Astrocyte (in vitro differentiated cells and primary cell): ENCODE measurements around the gene ARHGAP26. TPM values are rescaled to one million over a fixed set of nuclear protein-coding genes. Genes with fewer than 3 reads are reported as not detected.

ENCODE experiments used
- DNase-seq: peaks from one replicate; pipeline ENCODE4 v3.0.0-alpha.2; 2010; ENCODE audit warnings: low read depth
- FAIRE-seq: peaks from 2 replicates; lab custom pipeline; 2011; peaks lifted over from hg19 to GRCh38; lab: Jason Lieb, UNC
- H2AFZ ChIP-seq: 2 replicates; pipeline ENCODE4 v1.6.0; 2012; ENCODE audit warnings: low read depth, low read length, inconsistent platforms
- H3K27ac ChIP-seq: 2 replicates; pipeline ENCODE4 v1.5.1; 2011; ENCODE audit warnings: low read depth, low read length, inconsistent platforms
- H3K27me3 ChIP-seq: 2 replicates; pipeline ENCODE4 v1.6.0; 2011; ENCODE audit warnings: low read length, inconsistent platforms; ENCODE audit not compliant: insufficient read depth
- H3K36me3 ChIP-seq: 2 replicates; pipeline ENCODE4 v1.5.1; 2011; ENCODE audit warnings: low read length, inconsistent platforms; ENCODE audit not compliant: insufficient read depth
- H3K4me1 ChIP-seq: 2 replicates; pipeline ENCODE4 v1.5.1; 2011; ENCODE audit warnings: low read length, inconsistent platforms; ENCODE audit not compliant: insufficient read depth
- H3K4me2 ChIP-seq: 2 replicates; pipeline ENCODE4 v1.6.0; 2012; ENCODE audit warnings: low read length, inconsistent platforms
- H3K4me3 ChIP-seq: 2 replicates; pipeline ENCODE4 v1.5.1; 2011; ENCODE audit warnings: low read depth, mild to moderate bottlenecking, low read length, inconsistent platforms; ENCODE audit not compliant: insufficient read depth
- H3K79me2 ChIP-seq: 2 replicates; pipeline ENCODE4 v1.6.0; 2012; ENCODE audit warnings: mild to moderate bottlenecking, low read length, inconsistent platforms; ENCODE audit not compliant: insufficient read depth
- H3K9ac ChIP-seq: 2 replicates; pipeline ENCODE4 v1.6.0; 2012; ENCODE audit warnings: mild to moderate bottlenecking, low read length, inconsistent platforms
- H3K9me3 ChIP-seq: 2 replicates; pipeline ENCODE4 v1.5.1; 2012; ENCODE audit warnings: low read depth, mild to moderate bottlenecking, low read length, inconsistent platforms; ENCODE audit not compliant: insufficient read depth
- H4K20me1 ChIP-seq: 2 replicates; pipeline ENCODE4 v1.6.0; 2012; ENCODE audit warnings: low read length, inconsistent platforms; ENCODE audit not compliant: insufficient read depth
- H3K27ac Mint-ChIP-seq: one replicate; pipeline ENCODE4 v1.8.0; 2021; ENCODE audit warnings: mild to moderate bottlenecking, mixed read lengths; ENCODE audit not compliant: unreplicated experiment
- H3K27me3 Mint-ChIP-seq: one replicate; pipeline ENCODE4 v1.8.0; 2021; ENCODE audit warnings: low read depth, mixed read lengths; ENCODE audit not compliant: unreplicated experiment
- H3K36me3 Mint-ChIP-seq: one replicate; pipeline ENCODE4 v1.8.0; 2021; ENCODE audit warnings: low read depth, mixed read lengths; ENCODE audit not compliant: unreplicated experiment
- H3K4me1 Mint-ChIP-seq: one replicate; pipeline ENCODE4 v1.8.0; 2021; ENCODE audit warnings: low read depth, mixed read lengths; ENCODE audit not compliant: unreplicated experiment
- H3K4me3 Mint-ChIP-seq: one replicate; pipeline ENCODE4 v1.8.0; 2021; ENCODE audit warnings: mild to moderate bottlenecking, moderate library complexity, mixed read lengths; ENCODE audit not compliant: unreplicated experiment
- H3K9me3 Mint-ChIP-seq: one replicate; pipeline ENCODE4 v1.8.0; 2021; ENCODE audit warnings: mild to moderate bottlenecking, mixed read lengths; ENCODE audit not compliant: unreplicated experiment
- EZH2 ChIP-seq: IDR thresholded peaks from 2 replicates; pipeline ENCODE4 v1.6.1; 2012; ENCODE audit warnings: mild to moderate bottlenecking, low read length, inconsistent platforms; ENCODE audit not compliant: insufficient read depth
- total RNA-seq: library from RNA; stranded (reverse); gene quantifications from 2 replicates; pipeline ENCODE4 v1.2.1, GENCODE V29; 2021
- TF ChIP-seq, protein P1 (sequence below): IDR thresholded peaks from 2 replicates; pipeline ENCODE4 v1.5.1; 2011; ENCODE audit warnings: low read depth, mild to moderate bottlenecking, inconsistent platforms, low read length, moderate library complexity; ENCODE audit not compliant: insufficient read depth

Gene ARHGAP26
- total RNA-seq, 1 donor from 2014 or later, result 5.6 TPM

DNA sequence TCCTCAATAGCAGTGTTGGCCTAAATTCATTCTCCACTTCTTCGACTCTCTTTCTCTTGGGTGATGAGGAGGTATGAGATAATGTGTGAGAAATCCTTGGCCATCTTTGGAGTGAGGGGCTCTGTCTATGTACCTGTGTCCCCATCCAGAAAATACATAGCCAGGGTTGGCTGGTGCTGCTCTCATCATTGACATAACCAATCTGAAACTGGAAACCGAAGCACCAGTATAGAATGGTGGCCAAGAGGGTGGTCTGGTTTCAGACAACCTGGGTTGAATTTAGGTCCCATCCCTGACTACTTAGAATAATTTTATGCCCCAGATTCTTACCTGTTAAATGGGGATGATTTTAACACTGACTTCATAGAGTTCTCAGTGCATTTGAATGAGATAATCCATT, 208.1 kb downstream of the ARHGAP26 start:
- Histone ChIP-seq H3K9me3 (no peaks in the 10 kb centered on the region), H3K9ac (no peak overlapping the region), H3K27ac (peak overlapping the region; percentile 43), H4K20me1 (no peaks in the 10 kb centered on the region), H2AFZ (no peak overlapping the region), H3K36me3 (no peaks in the 10 kb centered on the region), H3K4me3 (no peak overlapping the region), H3K79me2 (no peaks in the 10 kb centered on the region), H3K4me2 (peak overlapping the region; percentile 72), H3K4me1 (peaks cover 45% of the 10 kb centered on the region), H3K27me3 (no peaks in the 10 kb centered on the region)
- TF ChIP-seq EZH2, result no peak
- TF ChIP-seq, protein P1, sequence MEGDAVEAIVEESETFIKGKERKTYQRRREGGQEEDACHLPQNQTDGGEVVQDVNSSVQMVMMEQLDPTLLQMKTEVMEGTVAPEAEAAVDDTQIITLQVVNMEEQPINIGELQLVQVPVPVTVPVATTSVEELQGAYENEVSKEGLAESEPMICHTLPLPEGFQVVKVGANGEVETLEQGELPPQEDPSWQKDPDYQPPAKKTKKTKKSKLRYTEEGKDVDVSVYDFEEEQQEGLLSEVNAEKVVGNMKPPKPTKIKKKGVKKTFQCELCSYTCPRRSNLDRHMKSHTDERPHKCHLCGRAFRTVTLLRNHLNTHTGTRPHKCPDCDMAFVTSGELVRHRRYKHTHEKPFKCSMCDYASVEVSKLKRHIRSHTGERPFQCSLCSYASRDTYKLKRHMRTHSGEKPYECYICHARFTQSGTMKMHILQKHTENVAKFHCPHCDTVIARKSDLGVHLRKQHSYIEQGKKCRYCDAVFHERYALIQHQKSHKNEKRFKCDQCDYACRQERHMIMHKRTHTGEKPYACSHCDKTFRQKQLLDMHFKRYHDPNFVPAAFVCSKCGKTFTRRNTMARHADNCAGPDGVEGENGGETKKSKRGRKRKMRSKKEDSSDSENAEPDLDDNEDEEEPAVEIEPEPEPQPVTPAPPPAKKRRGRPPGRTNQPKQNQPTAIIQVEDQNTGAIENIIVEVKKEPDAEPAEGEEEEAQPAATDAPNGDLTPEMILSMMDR, result no peak
- H3K4me1 Mint-ChIP-seq, result peaks cover 60% of the 10 kb centered on the region
- H3K9me3 Mint-ChIP-seq, result peaks cover 2% of the 10 kb centered on the region
- no peak overlapping the region for H3K4me3 Mint-ChIP-seq
- H3K27me3 Mint-ChIP-seq, result no peaks in the 10 kb centered on the region
- H3K36me3 Mint-ChIP-seq, result peaks cover 3% of the 10 kb centered on the region
- FAIRE-seq (no peak), DNase-seq (no peak)
- peak overlapping the region; percentile 98 for H3K27ac Mint-ChIP-seq

DNA sequence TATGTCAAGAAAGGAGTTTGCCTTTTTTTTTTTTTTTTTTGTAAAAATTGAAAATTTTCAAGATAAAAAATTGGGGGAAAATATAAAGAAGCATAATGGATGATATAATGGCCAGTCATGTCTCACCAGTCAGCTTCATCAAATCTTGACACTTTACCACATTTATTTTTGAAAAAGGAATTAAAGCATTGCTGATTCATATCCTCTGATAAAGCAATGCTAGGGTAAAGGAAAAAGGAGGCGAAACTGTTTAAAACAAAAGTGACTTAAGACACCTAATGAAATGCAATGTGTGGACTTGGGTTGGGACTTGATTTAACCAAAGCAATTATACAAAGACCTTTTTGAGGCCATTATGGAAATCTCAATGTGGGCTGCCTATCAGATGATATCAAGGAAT, 208.5 kb downstream of the ARHGAP26 start:
- Histone ChIP-seq H3K4me3 (no peak overlapping the region), H2AFZ (no peak overlapping the region), H4K20me1 (no peaks in the 10 kb centered on the region), H3K4me2 (no peak overlapping the region), H3K79me2 (no peaks in the 10 kb centered on the region), H3K27ac (no peak overlapping the region), H3K27me3 (no peaks in the 10 kb centered on the region), H3K4me1 (peaks cover 45% of the 10 kb centered on the region), H3K9ac (no peak overlapping the region), H3K36me3 (no peaks in the 10 kb centered on the region), H3K9me3 (no peaks in the 10 kb centered on the region)
- Mint-ChIP-seq H3K27me3 (no peaks in the 10 kb centered on the region), H3K36me3 (peaks cover 3% of the 10 kb centered on the region), H3K9me3 (peaks cover 2% of the 10 kb centered on the region), H3K4me1 (peaks cover 62% of the 10 kb centered on the region), H3K27ac (no peak overlapping the region), H3K4me3 (no peak overlapping the region)
- DNase-seq, result peak; percentile 52
- no peak for FAIRE-seq
- no peak for TF ChIP-seq EZH2
- TF ChIP-seq, protein P1, result no peak

DNA sequence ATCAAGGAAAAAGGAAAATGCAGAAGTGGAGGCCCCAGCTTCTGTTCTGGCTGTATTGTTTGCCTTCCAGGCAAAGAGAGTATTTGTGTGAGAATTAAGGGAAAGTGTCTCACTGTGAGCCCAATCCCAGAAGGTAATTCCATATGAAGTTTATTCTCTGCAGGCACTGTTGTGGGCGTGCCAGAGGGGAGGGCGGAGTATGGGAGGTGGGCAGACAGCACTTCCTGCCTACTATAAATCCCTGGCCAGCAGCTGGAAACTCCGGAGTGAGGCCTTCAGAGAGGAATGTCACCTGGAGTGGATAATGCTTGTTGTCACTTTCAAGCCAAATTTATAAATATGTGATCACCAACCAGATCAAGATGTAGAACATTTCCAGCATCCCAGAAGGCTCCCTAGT, 209.5 kb downstream of the ARHGAP26 start:
- Histone ChIP-seq H3K9ac (no peak overlapping the region), H3K27me3 (no peaks in the 10 kb centered on the region), H3K9me3 (no peaks in the 10 kb centered on the region), H3K4me2 (no peak overlapping the region), H3K4me3 (no peak overlapping the region), H4K20me1 (no peaks in the 10 kb centered on the region), H3K36me3 (no peaks in the 10 kb centered on the region), H3K79me2 (no peaks in the 10 kb centered on the region), H3K27ac (no peak overlapping the region), H2AFZ (no peak overlapping the region), H3K4me1 (peaks cover 45% of the 10 kb centered on the region)
- no peak overlapping the region for H3K4me3 Mint-ChIP-seq
- no peak for TF ChIP-seq EZH2
- TF ChIP-seq, protein P1, result no peak
- H3K27me3 Mint-ChIP-seq, result no peaks in the 10 kb centered on the region
- FAIRE-seq, result no peak
- H3K36me3 Mint-ChIP-seq, result peaks cover 2% of the 10 kb centered on the region
- no peak overlapping the region for H3K27ac Mint-ChIP-seq
- peaks cover 66% of the 10 kb centered on the region for H3K4me1 Mint-ChIP-seq
- peaks cover 2% of the 10 kb centered on the region for H3K9me3 Mint-ChIP-seq
- DNase-seq, result no peak
